ENCODE measurements around the gene MAFG.
"Not testable (repeated sequence)": the region's sequence is repeated elsewhere in the genome, so short reads cannot be mapped to it uniquely, and the experiment has no call there.

MAFG gene

GRCh38 chr17:81957691-81958432, 30.3 kb upstream of the MAFG start:
- no peak for DNase-seq

GRCh38 chr17:81956607-81957589, 29.4 kb upstream of the MAFG start:
- DNase-seq = no peak

GRCh38 chr17:81955756-81956544, 28.4 kb upstream of the MAFG start:
- no peak for DNase-seq

- no peak for DNase-seq
Observed at GRCh38 chr17:81955058-81955681, 27.6 kb upstream of the MAFG start.

- DNase-seq = no peak
Observed at GRCh38 chr17:81954131-81955057, 26.9 kb upstream of the MAFG start.

GRCh38 chr17:81953443-81953842, 25.9 kb upstream of the MAFG start:
- not testable (repeated sequence) for DNase-seq

- no peak for DNase-seq
Observed at GRCh38 chr17:81952792-81953228, 25.3 kb upstream of the MAFG start.

- no peak for DNase-seq
Observed at GRCh38 chr17:81951785-81952684, 24.5 kb upstream of the MAFG start.

- no peak for DNase-seq
Observed at GRCh38 chr17:81950501-81950900, 23.0 kb upstream of the MAFG start.

- no peak for DNase-seq
Observed at GRCh38 chr17:81948635-81949378, 21.3 kb upstream of the MAFG start.

- no peak for DNase-seq
Observed at GRCh38 chr17:81947189-81947588, 19.7 kb upstream of the MAFG start, which contains the start of gene MYADML2. Gene MYADML2 (minus strand): TSS chr17:81947233. CDS start chr17:81941741, 5,492 bp downstream.

GRCh38 chr17:81944858-81945257, 17.3 kb upstream of the MAFG start:
- DNase-seq = no peak

GRCh38 chr17:81942167-81942553, 14.6 kb upstream of the MAFG start:
- no peak for DNase-seq

- no peak for DNase-seq
Observed at GRCh38 chr17:81941484-81942166, 14.1 kb upstream of the MAFG start.

GRCh38 chr17:81940538-81941483, 13.3 kb upstream of the MAFG start:
- no peak for DNase-seq

- DNase-seq = no peak
Observed at GRCh38 chr17:81939881-81940385, 12.4 kb upstream of the MAFG start.

- no peak for DNase-seq
Observed at GRCh38 chr17:81939218-81939617, 11.7 kb upstream of the MAFG start.

Measured in HCEC 1CT (cell line).